HG02763 (cell line): ENCODE measurements around the gene PITPNC1.
"Not testable (repeated sequence)": the region's sequence is repeated elsewhere in the genome, so short reads cannot be mapped to it uniquely, and the experiment has no call there.

Source experiments
- ATAC-seq: cut with Tn5 transposase; IDR thresholded peaks from one replicate; pipeline ENCODE4 v1.9.1; 2021; ENCODE audit warnings: mild to moderate bottlenecking, moderate library complexity; ENCODE audit not compliant: unreplicated experiment

Gene PITPNC1

DNA sequence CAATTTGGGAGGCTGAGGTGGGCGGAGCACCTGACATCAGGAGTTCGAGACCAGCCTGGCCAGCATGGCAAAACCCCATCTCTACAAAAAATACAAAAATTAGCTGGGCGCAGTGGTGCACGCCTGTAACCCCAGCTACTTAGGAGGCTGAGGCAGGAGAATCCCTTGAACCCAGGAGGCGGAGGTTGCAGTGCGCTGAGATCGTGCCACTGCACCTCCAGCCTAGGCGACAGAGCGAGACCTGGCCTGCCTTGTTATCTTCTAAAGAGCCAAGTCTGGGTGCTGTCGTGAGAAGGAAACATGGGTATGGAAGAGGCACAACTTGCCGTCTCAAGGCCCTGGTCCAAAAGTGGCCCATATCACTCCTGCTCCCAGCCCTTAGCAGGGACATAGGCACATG is 103.9 kb downstream of the PITPNC1 start:
- ATAC-seq, result not testable (repeated sequence)

DNA sequence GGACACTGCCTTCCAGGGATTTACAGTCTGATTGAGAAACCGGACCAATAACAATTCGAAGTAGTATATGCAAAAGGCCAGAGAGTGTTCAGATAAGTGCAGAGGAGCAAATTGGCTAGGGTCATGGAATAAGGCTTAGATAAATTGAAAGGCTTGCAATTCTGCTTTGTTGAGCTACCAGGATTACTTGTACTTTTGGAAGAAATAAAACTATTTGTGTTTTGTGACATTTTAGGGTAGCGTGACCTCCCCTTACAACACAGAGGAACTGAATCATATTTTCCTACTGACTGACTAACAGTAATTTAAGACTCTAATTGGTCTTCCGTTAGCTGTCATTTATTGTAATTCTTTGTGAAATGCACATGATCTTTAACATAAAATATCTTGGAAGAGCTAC is 104.7 kb downstream of the PITPNC1 start:
- no peak for ATAC-seq

DNA sequence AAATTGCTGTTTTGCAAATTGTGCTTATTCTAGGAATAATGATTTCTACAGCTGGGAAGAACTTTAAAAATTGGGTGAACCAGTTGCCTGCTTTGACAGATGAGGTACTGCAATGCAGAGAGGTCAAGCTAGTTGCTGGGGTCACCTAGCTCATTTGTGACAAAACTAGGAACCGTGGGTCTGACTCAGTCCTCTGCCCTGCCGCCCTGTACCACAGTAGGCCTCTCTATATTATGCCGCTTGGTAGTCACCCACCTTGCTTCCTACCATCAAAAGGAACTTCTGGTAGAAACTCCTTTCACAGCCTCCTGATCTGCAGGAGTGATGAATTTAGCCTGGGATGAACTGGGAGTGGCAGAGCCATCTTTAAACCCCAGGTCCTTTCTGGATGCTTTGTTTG is 105.7 kb downstream of the PITPNC1 start:
- no peak for ATAC-seq

DNA sequence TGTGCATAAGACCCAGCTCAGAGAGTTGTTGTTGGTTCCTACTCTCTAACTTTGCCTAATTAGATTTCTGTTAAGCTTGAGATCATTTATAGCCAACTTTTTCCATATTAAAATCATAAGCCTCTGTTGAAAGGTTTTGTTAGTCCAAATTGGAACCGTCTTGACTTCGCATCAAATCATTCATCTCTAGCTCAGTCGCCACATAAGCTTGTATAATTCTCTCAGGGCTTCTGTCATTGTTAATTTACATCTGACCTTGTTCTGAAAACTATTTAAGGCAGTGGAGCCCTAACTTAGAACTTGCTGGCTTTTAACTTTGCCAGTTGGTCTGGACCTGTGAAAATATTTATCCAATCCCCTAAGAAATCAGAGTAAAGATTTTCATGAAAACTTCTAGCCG is 107.2 kb downstream of the PITPNC1 start:
- no peak for ATAC-seq

DNA sequence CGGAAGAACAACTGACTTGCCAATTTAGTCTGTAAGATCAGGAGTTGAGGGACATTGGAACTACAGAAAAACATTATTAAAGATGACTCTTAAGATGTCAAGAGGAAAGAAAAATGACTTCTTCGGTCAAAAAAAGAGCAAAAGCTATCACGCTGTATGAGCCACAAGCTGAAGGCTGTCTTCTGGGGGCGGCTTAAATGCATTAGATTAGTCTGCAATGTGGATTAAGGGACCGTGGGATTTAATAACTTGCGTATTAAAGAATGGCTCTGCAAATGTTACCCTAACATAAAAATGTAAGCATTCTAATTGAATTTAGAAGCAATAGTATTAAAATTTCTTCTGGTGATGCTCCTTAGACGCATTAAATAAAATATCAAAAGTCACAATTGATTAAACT is 108.6 kb downstream of the PITPNC1 start:
- no peak for ATAC-seq

DNA sequence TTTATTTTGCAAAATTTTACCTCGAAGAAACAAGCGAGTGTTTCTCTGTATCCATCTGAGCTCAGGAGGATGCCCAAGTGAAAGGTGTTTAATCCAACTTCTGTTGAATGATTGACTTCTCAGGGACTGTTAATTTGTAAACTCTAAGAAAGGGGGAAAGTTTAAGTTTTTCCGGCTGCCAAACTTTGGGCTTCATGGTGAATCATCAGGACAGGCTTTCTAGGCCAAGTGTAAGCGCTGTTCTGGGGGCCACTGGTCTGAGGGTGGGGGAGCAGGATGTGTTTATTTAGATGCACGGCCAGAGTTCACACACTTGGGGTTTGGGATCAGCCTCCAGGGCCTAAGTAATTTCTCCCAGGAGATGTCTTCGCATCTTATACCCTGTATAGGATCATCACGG is 110.4 kb downstream of the PITPNC1 start:
- ATAC-seq, result no peak

DNA sequence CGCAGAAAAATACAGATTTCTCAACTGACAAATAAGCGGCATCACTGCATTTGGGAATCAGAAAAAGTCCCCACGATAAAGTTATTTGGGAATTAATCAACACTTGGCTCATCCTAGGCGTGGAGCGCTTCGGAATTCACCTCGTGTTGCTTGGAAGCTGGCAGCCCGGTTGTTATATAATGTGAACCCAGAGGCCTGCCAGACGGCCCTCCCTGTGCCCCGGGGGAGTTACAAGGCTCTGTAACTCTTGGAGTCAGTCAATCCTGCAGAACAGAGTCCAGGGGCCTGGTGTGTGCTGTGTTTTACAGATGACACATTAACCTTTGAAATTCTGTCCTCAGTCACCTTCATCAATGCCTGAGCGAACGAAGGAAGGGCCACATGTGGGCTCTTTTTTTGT is 111.1 kb downstream of the PITPNC1 start:
- no peak for ATAC-seq

DNA sequence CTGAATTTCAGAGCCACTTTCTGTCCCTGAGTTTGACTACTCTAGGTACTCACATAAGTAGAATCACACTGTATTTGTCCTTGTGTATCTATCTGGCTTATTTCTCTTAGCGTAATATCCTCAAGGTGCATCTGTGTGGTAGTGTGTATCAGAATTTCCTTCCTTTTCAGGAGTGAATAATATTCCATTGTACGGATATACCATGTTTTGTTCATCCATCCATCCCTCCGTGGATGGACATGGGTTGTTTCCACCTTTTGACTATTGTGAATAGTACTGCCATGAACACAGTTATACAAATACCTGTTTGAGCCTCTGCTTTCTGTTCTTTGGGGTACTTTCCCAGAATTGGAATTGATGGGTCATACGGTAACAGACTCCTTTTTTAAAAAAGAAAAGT is 111.7 kb downstream of the PITPNC1 start:
- ATAC-seq, result no peak

DNA sequence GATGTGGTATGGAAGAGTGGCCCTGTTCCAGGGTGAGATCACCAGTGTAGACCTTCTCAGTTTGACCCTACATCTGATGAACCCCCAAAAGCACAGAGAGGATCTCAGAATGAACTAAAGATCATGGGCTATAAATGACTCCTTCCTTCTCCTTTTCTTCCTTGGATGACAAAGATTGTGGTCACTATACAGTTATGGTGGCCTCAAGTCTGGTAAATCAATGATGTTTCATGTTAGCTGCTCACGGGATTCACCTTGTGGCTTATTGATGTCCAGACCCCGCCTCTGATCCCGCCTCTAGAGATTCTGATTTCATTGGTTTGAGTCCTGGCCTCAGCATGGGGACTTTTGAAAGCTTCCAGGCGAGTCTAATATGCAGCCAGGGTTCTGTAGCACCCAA is 112.2 kb downstream of the PITPNC1 start:
- ATAC-seq, result no peak

DNA sequence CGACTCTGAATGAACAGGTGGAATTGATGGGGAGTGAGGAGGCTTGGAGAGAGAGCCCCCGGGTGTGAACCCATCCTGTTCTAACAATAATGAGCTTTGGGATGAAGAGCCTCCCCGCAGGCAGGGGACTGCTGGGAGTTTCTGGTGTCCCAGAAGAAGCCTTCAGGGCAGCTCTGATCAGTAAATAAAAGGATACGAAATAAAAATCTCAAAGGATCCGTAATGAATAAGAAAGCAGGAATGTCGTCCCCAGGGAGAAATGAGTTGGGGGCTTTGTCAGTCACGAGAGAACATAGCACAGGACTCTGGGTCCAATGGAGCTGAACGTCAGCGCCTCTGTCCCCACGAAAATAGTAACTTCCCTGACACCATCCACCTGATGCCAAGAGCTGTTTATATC is 113.4 kb downstream of the PITPNC1 start:
- no peak for ATAC-seq

DNA sequence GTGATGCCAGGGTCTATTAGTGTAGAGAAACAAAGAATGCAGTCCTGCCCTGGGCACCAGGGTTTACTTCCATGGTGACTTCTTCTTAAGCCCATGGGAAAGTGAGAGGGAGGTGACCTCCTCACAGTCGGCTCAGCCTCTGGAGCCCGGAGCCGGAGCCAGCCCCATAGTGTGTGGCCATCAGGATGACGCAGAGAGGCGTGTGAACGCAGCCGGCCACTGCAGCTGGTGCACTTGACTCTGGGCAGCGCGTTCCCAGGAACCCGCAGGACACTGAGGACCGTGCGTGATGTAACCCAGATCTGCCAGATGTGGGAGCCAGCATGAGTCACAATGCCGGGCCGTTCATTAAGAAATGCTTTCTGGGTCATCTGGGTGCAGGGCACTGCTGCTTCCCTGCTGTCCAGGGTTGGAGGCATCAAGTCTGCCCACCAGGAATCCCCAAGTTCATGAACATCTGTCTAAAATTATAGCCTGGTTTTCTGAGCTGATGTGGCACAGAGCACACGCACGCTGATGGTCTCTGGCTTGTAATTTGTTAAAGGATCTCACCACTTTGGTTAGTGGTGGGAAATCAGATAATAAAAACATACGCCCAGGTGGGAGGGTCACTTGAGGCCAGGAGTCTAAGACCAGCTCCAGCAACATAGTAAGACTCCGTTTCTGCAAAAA is 114.1 kb downstream of the PITPNC1 start:
- ATAC-seq, result no peak

DNA sequence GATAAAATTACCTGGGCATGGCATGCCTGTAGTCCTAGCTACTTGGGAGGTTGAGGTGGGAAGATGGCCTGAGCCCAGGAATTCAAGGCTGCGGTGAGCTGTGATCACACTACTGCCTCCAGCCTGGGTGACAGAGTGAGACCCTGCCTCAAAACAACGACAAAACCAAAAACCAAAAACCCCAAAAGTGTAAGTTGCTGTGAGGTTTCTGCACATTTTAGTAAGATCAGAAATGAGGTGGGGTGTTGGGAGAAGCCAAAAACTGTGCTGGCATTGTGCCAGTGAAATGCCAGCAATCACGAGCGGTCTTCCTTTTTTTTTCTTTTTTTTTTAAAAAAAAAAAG is 114.6 kb downstream of the PITPNC1 start:
- ATAC-seq, result no peak

DNA sequence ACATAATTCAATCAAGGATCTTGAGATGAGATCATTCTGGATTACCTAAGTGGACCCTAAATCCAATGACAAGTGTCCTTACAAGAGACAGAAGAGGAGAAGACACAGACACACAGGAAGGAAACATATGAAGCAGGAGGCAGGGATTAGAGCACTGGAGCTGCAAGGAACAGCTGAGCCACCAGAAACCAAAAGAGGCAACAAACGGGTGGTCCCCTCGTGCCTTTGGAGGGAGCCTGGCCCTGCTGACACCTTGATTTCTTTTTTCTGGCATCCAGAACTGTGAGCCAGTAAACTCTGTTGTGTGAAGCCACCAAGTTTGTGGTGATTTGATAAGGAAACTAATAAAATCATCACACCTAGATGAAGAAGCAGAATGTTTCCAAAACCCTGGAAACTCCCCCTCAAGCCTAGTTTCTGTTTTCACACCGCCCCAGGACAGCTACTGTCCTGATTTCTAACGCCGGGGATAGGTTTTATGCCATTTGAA is 115.2 kb downstream of the PITPNC1 start:
- no peak for ATAC-seq

DNA sequence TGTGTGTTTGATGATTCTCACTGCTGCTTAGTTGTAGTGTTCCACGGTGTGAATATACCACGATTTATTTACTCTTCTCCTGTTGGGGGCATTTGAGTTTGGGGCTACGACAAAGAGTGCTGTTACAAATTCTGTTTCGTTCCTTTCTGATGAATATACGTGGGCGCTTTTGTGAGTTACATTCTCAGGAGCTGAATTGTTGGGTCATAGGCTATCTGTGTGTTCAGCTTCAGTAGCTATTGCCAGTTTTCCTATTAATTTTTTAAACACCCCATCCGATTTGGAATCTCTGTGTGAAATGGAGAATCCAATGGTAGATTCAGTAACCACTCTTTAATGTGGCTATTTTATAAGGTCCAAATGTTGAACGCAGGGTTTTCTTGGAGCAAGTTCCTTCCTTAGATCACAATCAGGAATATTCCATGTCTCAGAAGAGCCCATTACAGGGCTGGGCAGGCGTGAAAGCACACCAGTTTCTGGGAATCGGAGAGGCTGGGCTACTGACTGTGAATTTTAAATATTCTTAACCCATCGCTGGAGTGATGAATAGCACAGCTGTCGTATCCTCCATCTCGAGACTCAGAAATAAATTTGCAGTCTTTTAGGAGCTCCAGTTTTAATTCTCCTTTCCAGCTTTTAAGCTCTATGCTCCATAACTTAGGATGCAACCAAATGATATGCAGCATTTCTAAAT is 115.9 kb downstream of the PITPNC1 start:
- ATAC-seq, result no peak

DNA sequence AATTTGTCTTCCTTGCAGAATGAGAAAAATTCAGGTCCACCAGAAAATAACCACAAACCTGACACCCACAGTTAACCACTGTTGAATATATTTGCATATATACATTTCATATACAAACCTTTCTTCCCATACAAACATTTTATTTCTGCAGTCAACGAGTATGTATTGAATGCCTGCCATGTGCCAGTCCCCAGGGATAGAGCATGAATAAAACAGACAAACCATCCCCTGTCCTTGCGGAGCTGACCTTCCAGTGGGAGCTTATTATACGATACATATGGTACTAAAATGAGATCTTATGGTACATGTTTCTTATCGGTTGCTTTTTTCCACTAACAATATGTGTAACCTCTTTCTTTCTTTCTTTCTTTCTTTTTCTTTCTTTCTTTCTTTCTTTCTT is 116.7 kb downstream of the PITPNC1 start:
- ATAC-seq, result no peak

DNA sequence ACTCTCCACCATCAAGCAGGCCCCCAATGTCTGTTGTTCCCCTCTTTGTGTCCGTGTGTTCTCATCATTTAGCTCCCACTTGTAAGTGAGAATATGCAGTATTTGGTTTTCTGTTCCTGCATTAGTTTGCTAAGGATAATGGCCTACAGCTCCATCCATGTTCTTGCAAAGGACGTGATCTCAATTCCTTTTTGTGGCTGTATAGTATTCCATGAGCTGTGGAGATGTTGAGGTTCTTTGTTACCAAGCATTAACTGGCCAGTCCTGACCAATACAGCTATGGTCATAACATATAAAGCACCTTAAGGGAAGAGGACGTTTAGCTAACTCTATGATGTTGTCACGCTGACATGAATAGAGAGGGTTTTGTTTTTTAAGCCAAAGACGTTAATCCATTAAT is 118.5 kb downstream of the PITPNC1 start:
- ATAC-seq, result not testable (repeated sequence)

DNA sequence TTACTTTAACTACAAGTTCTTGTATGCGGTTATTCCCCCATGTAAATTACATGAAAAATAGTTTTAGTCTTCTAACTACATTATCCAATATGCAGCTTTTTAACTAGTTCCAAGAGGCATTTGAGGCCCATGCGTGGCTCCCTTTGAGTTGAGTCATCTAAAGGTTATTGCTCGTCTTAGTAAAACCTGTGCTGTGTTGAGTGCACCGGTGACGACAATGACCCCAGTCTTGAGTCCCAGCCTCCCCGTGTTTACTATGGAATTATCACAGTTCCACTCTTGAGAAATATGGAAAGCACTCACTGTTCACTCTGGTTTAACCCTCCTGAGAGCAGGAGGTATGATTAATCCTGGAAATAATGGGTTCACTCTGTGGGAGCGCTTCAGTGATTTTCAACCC is 119.2 kb downstream of the PITPNC1 start:
- no peak for ATAC-seq

DNA sequence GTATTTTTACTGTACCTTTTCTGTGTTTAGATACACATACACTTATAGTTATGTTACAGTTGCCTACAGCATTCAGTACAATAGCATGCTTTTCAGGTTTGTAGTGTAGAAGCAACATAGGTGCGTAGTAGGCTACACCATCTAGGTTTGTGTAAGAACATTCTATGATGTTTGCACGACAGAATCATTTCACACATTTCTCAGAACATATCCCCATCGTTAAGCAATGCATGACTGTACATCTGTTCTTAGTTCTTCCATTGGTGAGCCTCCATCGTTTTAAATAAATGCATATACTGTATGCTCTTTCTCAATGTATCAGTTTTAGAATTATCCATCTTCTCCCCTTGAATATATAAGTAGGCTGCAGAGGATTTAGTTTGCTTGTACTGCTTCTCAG is 122.6 kb downstream of the PITPNC1 start:
- no peak for ATAC-seq

DNA sequence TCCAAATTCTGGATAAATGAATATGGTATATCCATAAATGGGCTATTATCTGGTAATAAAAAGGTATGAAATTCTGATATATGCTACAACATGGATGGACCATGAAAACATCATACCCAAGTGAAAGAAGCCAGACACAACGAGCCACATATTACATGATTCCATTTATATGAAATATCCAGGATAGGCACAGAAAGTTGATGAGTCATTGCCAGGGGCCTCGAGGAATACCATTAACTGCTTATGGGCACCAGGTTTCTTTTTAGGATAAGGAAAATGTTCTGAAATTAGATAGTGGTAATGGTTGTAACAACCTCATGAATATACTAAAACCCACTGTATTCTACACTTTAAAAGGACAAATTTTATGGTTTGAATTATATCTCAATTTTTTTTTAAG is 123.2 kb downstream of the PITPNC1 start:
- no peak for ATAC-seq

DNA sequence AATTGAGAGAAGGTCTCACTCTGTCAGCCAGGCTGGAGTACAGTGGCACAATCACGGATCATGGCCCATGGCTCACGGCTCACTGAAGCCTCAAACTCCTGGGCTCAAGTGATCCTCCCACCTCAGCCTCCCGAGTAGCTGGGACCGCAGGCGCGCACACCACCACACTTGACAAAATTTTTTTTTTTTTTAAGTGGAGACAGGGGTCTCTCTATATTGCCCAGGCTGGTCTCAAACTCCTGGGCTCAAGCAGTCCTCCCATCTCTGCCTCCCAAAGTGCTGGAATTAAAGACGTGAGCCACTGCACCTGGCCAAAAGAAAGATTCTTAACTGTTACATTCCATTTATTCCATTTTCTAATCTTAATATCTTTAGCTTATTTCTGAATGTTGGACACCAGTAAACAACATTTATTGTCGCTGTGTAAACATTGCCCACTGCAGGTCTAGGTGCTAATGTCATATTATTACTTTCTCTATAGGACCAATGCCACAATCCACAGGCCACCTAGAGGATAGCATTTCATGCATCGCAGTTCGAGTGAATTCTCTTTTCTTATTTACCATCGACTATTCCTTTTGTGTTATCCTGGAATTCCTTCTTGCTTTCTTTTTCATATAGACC is 123.7 kb downstream of the PITPNC1 start:
- no peak for ATAC-seq

DNA sequence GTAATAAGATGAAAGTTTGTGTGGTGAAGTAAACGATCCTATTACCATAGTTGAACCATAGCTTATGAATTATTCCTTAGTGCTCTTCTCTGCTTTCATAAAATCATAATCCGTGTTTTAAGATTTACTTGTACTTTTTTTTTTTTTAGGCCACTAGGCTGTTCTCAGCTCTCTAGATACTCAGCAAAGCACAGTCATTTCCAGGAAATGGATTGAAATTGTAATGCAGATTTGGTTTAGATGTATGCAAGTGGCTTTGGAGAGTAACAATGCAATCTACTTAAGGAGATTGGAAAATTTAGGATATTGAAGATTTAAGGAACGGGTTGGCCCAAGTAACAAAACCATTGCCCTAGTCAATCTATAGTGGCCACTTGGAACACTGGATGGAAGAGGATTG is 125.1 kb downstream of the PITPNC1 start:
- no peak for ATAC-seq

DNA sequence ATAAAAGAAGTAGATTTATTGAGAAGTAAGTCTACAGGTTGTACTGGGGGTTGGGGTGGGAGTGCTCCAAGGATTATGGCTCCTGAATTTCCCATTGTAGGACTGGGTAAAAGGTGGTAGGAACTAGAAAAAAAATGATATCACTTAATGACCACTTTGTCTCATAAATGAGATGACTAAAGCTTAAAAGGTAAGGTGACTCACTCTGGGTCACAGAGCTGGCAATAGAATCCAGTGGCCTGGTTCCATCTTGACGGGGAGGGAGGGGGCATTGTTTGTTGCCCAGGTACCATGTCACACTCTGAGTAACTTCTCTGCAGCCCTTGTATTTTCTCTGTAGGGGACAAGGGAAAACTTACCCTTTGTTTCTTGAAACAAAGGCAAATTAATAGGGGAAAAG is 126.1 kb downstream of the PITPNC1 start:
- ATAC-seq, result no peak
